ENCODE data around the gene AKAP6.

- TF ChIP-seq POLR2A (IDR thresholded peaks at IDR 0.05), result no peak
- TF ChIP-seq CTCF (IDR thresholded peaks at IDR 0.05), result no peak
Measured at GRCh38 chr14:32661216-32661615, 332.1 kb downstream of the AKAP6 start.
